Activated CD4-positive, alpha-beta T cell treated with anti-CD3 and anti-CD28 coated beads for 1 hour (primary cell): ENCODE measurements around the gene CKMT2.

Experiments used
- DNase-seq: peaks from one replicate; pipeline ENCODE4 v3.0.0-alpha.2; 2020

The CKMT2 gene

GRCh38 chr5:81313278-81313677 is 80.2 kb downstream of the CKMT2 start:
- DNase-seq: no peak

- no peak for DNase-seq
Observed at GRCh38 chr5:81313686-81314085, 80.6 kb downstream of the CKMT2 start.

DNA sequence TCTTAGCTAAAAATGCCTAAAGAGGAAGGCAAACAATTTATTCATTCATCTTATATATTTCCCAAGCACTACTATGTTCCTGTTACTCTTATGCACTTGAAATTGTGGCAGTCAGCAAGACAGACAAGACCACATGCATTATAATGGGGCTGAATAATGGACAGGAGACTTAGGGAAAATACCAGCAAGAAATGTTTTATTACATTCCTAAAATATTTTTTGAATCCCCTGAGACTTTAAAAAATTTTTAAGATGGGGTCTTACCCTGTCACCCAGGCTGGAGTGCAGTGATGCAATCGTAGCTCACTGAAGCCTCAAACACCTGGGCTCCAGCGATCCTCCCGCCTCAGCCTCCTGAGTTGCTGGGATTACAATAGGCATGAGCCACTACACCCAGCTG is 81.5 kb downstream of the CKMT2 start:
- DNase-seq: no peak

GRCh38 chr5:81315336-81315735 is 82.2 kb downstream of the CKMT2 start:
- DNase-seq: no peak

DNA sequence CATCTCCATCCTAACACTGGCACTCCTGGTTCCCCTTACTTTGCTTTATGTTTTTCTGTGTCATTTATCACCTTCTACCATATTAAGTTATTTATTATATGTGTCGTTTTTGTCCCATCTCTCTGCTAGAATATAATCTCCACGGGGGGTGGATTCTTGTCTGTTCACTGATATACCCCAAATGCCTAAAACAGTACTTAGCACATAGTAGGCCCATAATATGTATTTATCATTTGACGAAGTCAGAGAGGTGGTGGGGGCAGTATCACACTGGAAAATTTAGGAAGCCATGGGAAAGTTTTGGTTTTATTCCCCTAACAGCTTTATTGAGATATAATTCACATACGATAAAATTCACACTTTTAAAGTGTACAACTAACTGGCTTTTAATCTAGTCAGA is 82.7 kb downstream of the CKMT2 start:
- no peak for DNase-seq
